HG02943 (cell line): ENCODE results near the gene CTDSP2.
"Not testable (repeated sequence)": the region's sequence is repeated elsewhere in the genome, so short reads cannot be mapped to it uniquely, and the experiment has no call there.

ENCODE experiments used
- ATAC-seq: cut with Tn5 transposase; IDR thresholded peaks from one replicate; pipeline ENCODE4 v1.9.1; 2021; ENCODE audit warnings: mild to moderate bottlenecking, low read depth, moderate library complexity; ENCODE audit not compliant: unreplicated experiment

The CTDSP2 gene

GRCh38 chr12:57882575-57882974 is 36.0 kb upstream of the CTDSP2 start:
- ATAC-seq = no peak

DNA sequence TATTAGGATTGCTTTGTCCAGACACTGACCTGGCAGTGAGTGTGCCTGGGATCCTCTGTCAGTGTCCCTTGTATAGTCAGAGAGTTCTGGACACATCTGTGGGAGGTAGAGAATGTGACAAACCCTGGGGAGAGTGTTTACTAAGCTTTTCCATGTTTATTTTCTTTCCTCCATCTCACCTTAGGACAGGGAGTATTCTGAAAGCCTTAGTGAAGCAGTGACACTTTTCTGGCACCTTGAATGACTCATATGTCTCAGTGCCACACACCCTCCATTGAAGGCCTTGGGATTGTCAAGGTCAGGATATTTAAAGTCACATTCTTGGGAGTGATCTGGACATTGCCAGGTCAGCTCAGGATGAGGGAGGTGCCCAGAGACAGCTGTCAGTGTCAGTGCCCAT is 34.9 kb upstream of the CTDSP2 start:
- ATAC-seq = no peak

- ATAC-seq = not testable (repeated sequence)
Observed at GRCh38 chr12:57881035-57881434, 34.5 kb upstream of the CTDSP2 start.

- no peak for ATAC-seq
Observed at GRCh38 chr12:57877876-57878275, 31.3 kb upstream of the CTDSP2 start.

GRCh38 chr12:57875753-57876547 is 29.4 kb upstream of the CTDSP2 start:
- ATAC-seq = no peak

DNA sequence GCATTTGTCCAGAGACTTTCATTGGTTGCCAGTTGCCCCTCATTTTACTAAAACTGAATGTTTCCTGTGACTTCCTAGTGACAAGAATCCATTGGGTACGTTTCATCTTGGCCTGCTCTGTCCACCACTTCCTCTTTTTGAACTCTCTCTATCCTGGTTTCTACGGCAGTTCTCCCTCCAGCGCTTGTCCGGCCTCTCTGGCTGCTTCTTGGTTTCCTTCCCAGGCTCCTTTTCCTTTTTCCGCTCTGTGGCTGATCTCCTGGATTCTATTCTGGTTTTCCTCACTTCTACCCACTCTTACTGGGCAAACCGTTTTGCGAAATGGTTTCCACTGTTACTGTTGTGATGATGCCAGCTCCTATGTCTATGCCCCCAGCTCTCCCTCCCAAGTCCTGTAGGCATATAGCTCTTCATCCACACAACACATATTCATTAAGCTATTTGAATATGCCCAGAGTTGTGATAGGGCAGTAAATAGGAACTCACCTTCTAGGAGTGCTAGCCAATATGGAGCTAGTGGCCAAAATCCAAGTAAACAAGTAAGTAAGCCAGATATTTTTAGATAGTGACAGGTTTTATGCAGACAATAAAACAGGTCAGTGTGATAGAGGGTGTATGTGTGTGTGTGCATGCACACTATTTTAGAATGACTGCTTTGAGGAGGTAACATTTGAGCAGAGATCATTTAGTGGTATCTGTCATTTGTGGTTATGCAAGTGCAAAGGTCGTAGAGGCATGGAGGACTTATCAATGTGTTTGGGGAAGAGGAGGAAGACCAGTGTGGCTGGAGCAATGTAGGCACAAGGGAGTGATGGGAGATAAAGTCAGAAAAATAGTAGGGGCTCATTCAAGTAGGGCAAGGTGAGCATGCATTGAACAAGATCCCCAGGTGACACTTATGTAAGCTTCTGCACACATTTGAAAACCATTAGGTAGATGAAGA is 27.9 kb upstream of the CTDSP2 start:
- ATAC-seq = no peak

GRCh38 chr12:57872362-57872761 is 25.8 kb upstream of the CTDSP2 start:
- ATAC-seq = no peak

DNA sequence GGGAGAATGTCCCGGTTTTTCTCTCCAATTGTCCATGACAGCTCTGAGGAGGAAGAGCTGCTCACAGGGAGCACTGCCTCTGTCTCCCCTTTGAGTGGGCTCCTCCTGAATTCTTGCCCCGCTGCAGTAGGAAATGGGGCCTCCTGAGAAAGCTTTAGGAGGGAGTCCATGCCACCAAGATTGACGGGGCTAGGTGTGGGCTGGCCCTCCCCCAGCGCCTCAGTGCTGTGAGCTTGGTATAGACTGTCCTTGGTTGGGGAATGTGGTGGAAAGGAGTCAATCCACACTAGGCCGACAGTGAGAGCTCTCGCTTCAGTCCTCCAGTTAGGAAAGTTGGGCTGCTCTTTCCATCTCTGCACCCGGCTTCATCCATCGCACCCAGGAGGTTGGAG is 23.4 kb upstream of the CTDSP2 start:
- ATAC-seq = no peak

- no peak for ATAC-seq
Observed at GRCh38 chr12:57869298-57869926, 22.9 kb upstream of the CTDSP2 start.

DNA sequence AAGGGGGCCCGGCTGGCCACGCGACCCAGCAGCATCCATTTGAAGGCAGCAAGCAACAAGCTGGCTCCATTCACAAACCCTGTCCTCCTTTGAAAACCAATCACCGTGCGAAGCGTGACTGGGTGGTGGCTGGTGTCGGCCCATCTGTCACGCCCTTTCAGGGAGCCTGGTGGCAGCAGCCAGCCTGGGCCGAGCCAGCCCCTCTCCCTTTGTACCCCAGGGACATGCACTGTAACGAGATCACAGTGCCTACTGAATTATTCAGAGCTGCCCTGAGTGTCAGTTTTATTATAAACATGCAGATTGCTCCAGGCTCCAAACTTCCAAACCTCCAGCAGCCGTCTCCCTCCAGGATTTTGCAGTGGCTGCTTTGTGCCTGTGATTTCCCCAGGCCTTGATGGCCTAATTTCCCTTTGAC is 22.3 kb upstream of the CTDSP2 start:
- no peak for ATAC-seq

DNA sequence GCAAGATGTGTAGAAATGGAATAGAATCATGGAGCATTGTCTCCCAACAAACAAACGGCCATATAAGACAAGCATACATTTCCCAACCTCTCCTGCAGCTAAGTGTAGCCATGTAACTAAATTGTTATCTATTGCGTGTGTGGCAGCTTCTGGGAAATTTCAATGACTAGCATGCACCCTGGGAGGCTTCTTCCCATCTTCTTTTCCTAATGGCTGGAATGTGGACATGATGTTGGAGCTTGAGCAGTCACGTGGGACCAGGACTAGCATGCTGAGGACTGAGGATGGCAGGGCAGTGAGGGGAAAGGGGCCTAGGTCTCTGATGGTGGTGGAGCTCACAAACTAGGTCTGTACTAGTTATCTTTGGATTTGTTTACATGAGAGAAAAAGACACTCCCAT is 21.7 kb upstream of the CTDSP2 start:
- ATAC-seq = no peak

DNA sequence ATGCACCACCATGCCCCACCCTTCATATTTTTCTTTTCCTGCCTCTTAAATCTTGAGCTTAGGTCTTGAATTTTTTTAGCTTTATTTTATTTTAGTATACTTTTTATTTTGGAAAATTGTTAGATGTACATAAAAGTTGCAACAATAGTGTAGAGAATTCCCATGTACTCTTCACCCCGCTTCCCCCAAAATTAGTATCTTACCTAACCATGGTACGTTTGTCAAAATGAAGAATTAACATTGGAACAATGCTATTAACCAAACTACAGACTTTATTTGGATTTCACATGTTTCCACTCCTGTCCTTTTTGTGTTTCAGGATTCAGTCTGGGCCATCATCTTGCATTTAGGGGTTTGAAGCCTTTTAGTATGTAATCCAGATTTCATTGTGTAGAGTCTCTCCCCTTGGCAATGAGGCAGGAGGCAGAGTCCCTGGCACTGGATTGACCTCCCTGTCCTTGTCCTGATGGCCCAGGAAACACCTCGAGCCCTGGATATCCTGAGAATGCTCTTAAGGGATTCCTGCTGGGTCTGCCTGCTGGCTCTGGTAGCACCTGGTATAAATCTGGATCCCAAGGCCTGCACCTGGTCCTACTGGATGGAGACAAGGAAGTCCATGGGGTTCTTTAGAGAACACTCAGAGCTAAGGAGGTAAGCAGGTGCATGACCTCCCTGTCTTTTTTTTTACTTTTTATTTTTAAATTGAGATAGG is 19.9 kb upstream of the CTDSP2 start:
- no peak for ATAC-seq

- ATAC-seq = peak; percentile 59
Observed at GRCh38 chr12:57865084-57865751, 18.7 kb upstream of the CTDSP2 start.

DNA sequence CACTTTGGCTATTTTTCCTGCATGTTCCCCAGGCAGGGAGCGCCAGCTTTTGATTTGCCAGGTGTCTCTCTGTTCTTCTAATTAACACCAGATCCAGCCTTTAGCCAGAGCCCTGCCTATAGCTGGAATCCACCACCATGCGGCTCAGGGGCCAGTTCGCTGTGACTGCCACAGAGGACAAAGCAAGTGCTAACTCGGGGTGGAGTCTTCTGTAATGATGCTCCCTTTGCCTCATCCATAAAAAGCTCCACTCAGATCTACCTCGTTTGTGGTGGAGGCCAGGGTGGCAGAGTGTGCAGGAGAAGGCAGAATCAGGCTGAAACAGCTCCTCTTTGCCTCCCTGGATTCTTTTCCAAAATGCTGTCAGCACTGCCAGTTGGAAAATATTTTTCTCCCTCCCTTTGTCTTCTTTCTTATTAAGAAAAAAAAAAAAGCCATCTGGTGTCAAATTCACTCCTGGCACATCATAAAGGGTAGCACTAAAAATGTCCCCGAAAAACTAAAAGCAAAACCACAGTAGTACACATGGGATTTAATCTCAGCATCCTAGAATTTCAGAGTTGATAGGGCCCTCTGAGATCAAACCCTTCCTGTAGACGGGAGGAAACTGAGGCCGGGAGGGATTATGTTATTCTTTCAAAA is 18.0 kb upstream of the CTDSP2 start:
- no peak for ATAC-seq

GRCh38 chr12:57863676-57864075 is 17.1 kb upstream of the CTDSP2 start:
- ATAC-seq = no peak

DNA sequence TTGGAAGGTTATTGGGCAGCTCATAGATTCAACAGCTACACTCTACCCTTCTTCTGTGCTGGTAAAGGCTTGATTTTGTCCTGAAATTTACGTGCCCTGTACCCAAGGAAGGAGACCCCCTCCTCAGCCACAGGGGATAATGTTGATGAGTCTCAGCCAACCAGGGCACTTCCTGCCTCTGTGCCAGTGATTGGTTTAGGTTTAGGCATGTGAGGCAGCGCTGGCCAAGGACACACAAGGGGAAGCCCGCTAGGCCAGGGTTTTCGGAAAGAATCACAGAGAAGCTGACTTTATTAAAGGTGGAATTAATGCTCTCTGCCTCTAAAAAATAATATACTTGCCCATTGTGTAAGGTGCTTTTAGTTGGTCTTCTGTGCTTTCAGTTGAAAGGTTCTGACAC is 15.4 kb upstream of the CTDSP2 start:
- ATAC-seq = no peak

DNA sequence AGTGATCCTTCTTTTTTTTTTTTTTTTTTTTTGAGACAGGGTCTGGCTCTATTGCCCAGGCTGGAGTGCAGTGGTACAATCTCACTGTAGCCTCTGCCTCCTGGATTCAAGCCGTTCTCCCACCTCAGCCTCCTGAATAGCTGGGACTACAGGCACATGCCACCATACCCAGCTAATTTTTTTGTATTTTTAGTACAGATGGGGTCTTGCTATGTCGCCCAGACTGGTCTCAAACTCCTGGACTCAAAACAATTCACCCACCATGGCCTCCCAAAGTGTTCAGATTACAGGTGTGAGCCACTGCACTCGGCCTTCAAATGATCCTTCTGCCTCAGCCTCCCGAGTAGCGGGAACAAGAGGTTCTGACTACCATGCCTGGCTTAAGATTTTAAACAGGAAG is 14.4 kb upstream of the CTDSP2 start:
- not testable (repeated sequence) for ATAC-seq

GRCh38 chr12:57859121-57859520 is 12.6 kb upstream of the CTDSP2 start:
- ATAC-seq = no peak

GRCh38 chr12:57858123-57858522 is 11.6 kb upstream of the CTDSP2 start:
- ATAC-seq = not testable (repeated sequence)
